MM.1S (cell line): Measurements from ENCODE around the gene BDH2.

ENCODE experiments used
- DNase-seq: peaks from one replicate; pipeline ENCODE4 v3.0.0-alpha.2; 2015
- H2AFZ ChIP-seq: fragments of 300-600 bp; sonication (generic); 2 replicates; pipeline ENCODE4 v1.6.0; 2016; ENCODE audit warnings: antibody characterized with exemption, low read length
- H3F3A ChIP-seq: fragments of 300-600 bp; sonication (generic); 2 replicates; pipeline ENCODE4 v1.6.1; 2016; ENCODE audit warnings: mild to moderate bottlenecking, antibody characterized with exemption, low read length, moderate library complexity, mixed read lengths; ENCODE audit not compliant: insufficient read depth
- H3K27ac ChIP-seq: fragments of 300-600 bp; sonication (generic); 2 replicates; pipeline ENCODE4 v1.5.1; 2016; ENCODE audit warnings: mild to moderate bottlenecking, low read length
- H3K27me3 ChIP-seq: fragments of 300-600 bp; sonication (generic); replicated peaks from 2 replicates; pipeline ENCODE4 v1.6.0; 2016; ENCODE audit warnings: low read length; ENCODE audit not compliant: insufficient read depth
- H3K36me3 ChIP-seq: fragments of 300-600 bp; sonication (generic); replicated peaks from 2 replicates; pipeline ENCODE4 v1.6.1; 2016; ENCODE audit warnings: mild to moderate bottlenecking, low read length, mixed read lengths; ENCODE audit not compliant: insufficient read depth
- H3K4me1 ChIP-seq: fragments of 300-600 bp; sonication (generic); 2 replicates; pipeline ENCODE4 v1.6.1; 2016; ENCODE audit warnings: low read length, mixed read lengths
- H3K4me2 ChIP-seq: fragments of 300-600 bp; sonication (generic); 2 replicates; pipeline ENCODE4 v1.6.0; 2016; ENCODE audit warnings: low read depth, low read length
- H3K4me3 ChIP-seq: fragments of 300-600 bp; sonication (generic); 2 replicates; pipeline ENCODE4 v1.5.1; 2016; ENCODE audit warnings: low read length, mixed read lengths
- H3K79me2 ChIP-seq: fragments of 300-600 bp; sonication (generic); 2 replicates; pipeline ENCODE4 v1.6.1; 2016; ENCODE audit warnings: mixed run types, low read length, mixed read lengths
- H3K9ac ChIP-seq: fragments of 300-600 bp; sonication (generic); 2 replicates; pipeline ENCODE4 v1.6.1; 2016; ENCODE audit warnings: low read length, mixed read lengths
- H3K9me2 ChIP-seq: fragments of 300-600 bp; sonication (generic); replicated peaks from 2 replicates; pipeline ENCODE4 v1.6.1; 2016; ENCODE audit warnings: mild to moderate bottlenecking, low read length, mixed read lengths; ENCODE audit not compliant: insufficient read depth
- H3K9me3 ChIP-seq: fragments of 300-600 bp; sonication (generic); replicated peaks from 2 replicates; pipeline ENCODE4 v1.6.1; 2016; ENCODE audit warnings: mild to moderate bottlenecking, low read length, mixed read lengths; ENCODE audit not compliant: insufficient read depth
- H4K20me1 ChIP-seq: fragments of 300-600 bp; sonication (generic); 2 replicates; pipeline ENCODE4 v1.6.1; 2016; ENCODE audit warnings: mild to moderate bottlenecking, low read length, moderate library complexity, mixed read lengths; ENCODE audit not compliant: insufficient read depth
- CTCF ChIP-seq: fragments of 300-600 bp; sonication (generic); IDR thresholded peaks from 2 replicates; pipeline ENCODE4 v1.5.1; 2016; ENCODE audit warnings: antibody characterized with exemption, low read length, mixed read lengths
- EZH2 ChIP-seq: fragments of 300-600 bp; sonication (generic); optimal IDR thresholded peaks from 2 replicates; pipeline ENCODE3; 2017; ENCODE audit warnings: low read depth, mild to moderate bottlenecking, antibody characterized with exemption, low read length, mixed read lengths
- EZH2phosphoT487 ChIP-seq: fragments of 300-600 bp; sonication (generic); IDR thresholded peaks from 2 replicates; pipeline ENCODE4 v1.6.1; 2018; ENCODE audit warnings: antibody characterized with exemption, low read length

Gene BDH2

GRCh38 chr4:103108542-103108941, 8.9 kb upstream of the BDH2 start:
- Histone ChIP-seq H3K79me2 (no peaks in the 10 kb centered on the region), H3K9me3 (no peaks in the 10 kb centered on the region), H4K20me1 (no peaks in the 10 kb centered on the region), H3K36me3 (0 out of 2 replicates have a peak, but pooled peaks cover 8% of the 10 kb centered on the region), H3K4me3 (no peak overlapping the region), H3K27me3 (no peaks in the 10 kb centered on the region), H3K4me2 (no peak overlapping the region), H2AFZ (no peak overlapping the region), H3K9ac (no peak overlapping the region), H3K4me1 (peaks cover 18% of the 10 kb centered on the region), H3F3A (peaks cover 8% of the 10 kb centered on the region; the same call in 1 of the 2 replicates), H3K9me2 (no peaks in the 10 kb centered on the region), H3K27ac (no peak overlapping the region)
- no peak for DNase-seq
- TF ChIP-seq EZH2 = no peak
- no peak for TF ChIP-seq CTCF
- no peak for TF ChIP-seq EZH2phosphoT487

- Histone ChIP-seq H4K20me1 (no peaks in the 10 kb centered on the region), H3K4me2 (no peak overlapping the region), H3K9ac (no peak overlapping the region), H3K79me2 (no peaks in the 10 kb centered on the region), H3K36me3 (0 out of 2 replicates have a peak, but pooled peaks cover 8% of the 10 kb centered on the region), H3F3A (no peaks in the 10 kb centered on the region), H3K27ac (no peak overlapping the region), H3K4me3 (no peak overlapping the region), H3K9me2 (no peaks in the 10 kb centered on the region), H3K9me3 (no peaks in the 10 kb centered on the region), H3K27me3 (no peaks in the 10 kb centered on the region), H3K4me1 (peaks cover 11% of the 10 kb centered on the region), H2AFZ (no peak overlapping the region)
- no peak for DNase-seq
- TF ChIP-seq EZH2 = no peak
- TF ChIP-seq CTCF = no peak
- no peak for TF ChIP-seq EZH2phosphoT487
These were observed 6.1 kb upstream of the BDH2 start for GRCh38 chr4:103105558-103106356.

- Histone ChIP-seq H3K27ac (no peak overlapping the region), H3K9ac (no peak overlapping the region), H3F3A (no peaks in the 10 kb centered on the region), H3K79me2 (no peaks in the 10 kb centered on the region), H3K4me3 (no peak overlapping the region), H2AFZ (no peak overlapping the region), H4K20me1 (no peaks in the 10 kb centered on the region), H3K27me3 (no peaks in the 10 kb centered on the region), H3K4me2 (no peak overlapping the region), H3K36me3 (0 out of 2 replicates have a peak, but pooled peaks cover 3% of the 10 kb centered on the region), H3K9me2 (no peaks in the 10 kb centered on the region), H3K9me3 (no peaks in the 10 kb centered on the region), H3K4me1 (peaks cover 6% of the 10 kb centered on the region; the same call in 1 of the 2 replicates)
- no peak for DNase-seq
- TF ChIP-seq EZH2 (no peak), CTCF (no peak), EZH2phosphoT487 (no peak)
These were observed 5.3 kb upstream of the BDH2 start for GRCh38 chr4:103104886-103105285.
